Right lobe of liver (tissue), 4 donors: Measurements from ENCODE around the gene TTC12.

Experiments
- CTCF ChIP-seq, 4 donors: fragments of 200-600 bp in 3 of 4; fragments of 450-650 bp in 1 of 4; IDR thresholded peaks; one replicate each; pipeline versions ENCODE4 v1.5.1 to v1.8.0; 2016 to 2022; ENCODE audit warnings: antibody characterized with exemption in 4 of 4, mild to moderate bottlenecking in 2 of 4
- POLR2A ChIP-seq: fragments of 450-650 bp; IDR thresholded peaks from one replicate; pipeline ENCODE4 v1.6.1; 2017; ENCODE audit warnings: antibody characterized with exemption, mild to moderate bottlenecking
- donor health status: DM: no; HTN: no; CAD: no.
- donor health status: DM: no; HTN: no; CAD: no.
- donor health status: DM: no; HTN: yes; CAD: no.

- TF ChIP-seq CTCF (IDR thresholded peaks at IDR 0.05) (no peak), POLR2A (no peak)
Observed at GRCh38 chr11:113272281-113272680, 42.1 kb upstream of the TTC12 start.
